H1 (cell line): ENCODE data around the gene RDH5. TPM values are rescaled to one million over a fixed set of nuclear protein-coding genes. Genes with fewer than 3 reads are reported as not detected.

Experiments
- CBX8 ChIP-seq: fragments of 300-800, 300-1000 bp; sonication (generic); IDR thresholded peaks from 2 replicates; pipeline ENCODE4 v1.7.1; 2016; ENCODE audit warnings: low read depth, low read length, borderline replicate concordance
- KDM4A ChIP-seq: IDR thresholded peaks from one replicate; pipeline ENCODE4 v1.7.1; 2012; ENCODE audit warnings: low read depth, mild to moderate bottlenecking, moderate library complexity, low read length, inconsistent platforms; ENCODE audit not compliant: severe bottlenecking
- NRF1 ChIP-seq: IDR thresholded peaks from 2 replicates; pipeline ENCODE4 v1.6.1; 2011; ENCODE audit warnings: mild to moderate bottlenecking, low read depth, low read length, improper control_type of control experiment
- POLR2A ChIP-seq, 2 experiments: IDR thresholded peaks; 1 replicate in 1 of 2; 2 replicates in 1 of 2; pipeline ENCODE4 v1.6.1; 2011; ENCODE audit warnings: low read depth in 2 of 2, low read length in 2 of 2, mild to moderate bottlenecking in 2 of 2; ENCODE audit errors: control extremely low read depth in 1 of 2
- SIRT6 ChIP-seq: IDR thresholded peaks from one replicate; pipeline ENCODE4 v1.7.1; 2012; ENCODE audit warnings: low read length, inconsistent platforms
- YY1 ChIP-seq: IDR thresholded peaks from 2 replicates; pipeline ENCODE4 v1.6.1; 2011; ENCODE audit warnings: low read depth, mild to moderate bottlenecking, low read length
- polyA plus RNA-seq, 7 experiments: library from polyadenylated mRNA; depleted of rRNA in 3 of 7; stranded (reverse) in 5 of 7; unstranded in 2 of 7; fragments of >200 nt in 5 of 7; fragments of 200-250 nt in 2 of 7; gene quantifications; 1 replicate in 5 of 7; 2 replicates in 1 of 7; 4 replicates in 1 of 7; pipeline versions ENCODE4 v1.2.1 to v1.2.3, GENCODE V29; 2011 to 2013; ENCODE audit warnings: missing spikeins in 2 of 7, mixed read lengths in 2 of 7
- total RNA-seq: library from RNA; stranded (reverse); fragmentation: NEBNext Ultra II Directional; extraction: Animal tissue kit (Norgen Biotek cat#: 25700); gene quantifications from 2 replicates; pipeline ENCODE4 v1.2.1, GENCODE V29; 2021
- TF ChIP-seq, protein P1 (sequence below): fragments of 300-600 bp; sonication (generic); IDR thresholded peaks from 2 replicates; pipeline ENCODE4 v1.7.1; 2012; ENCODE audit warnings: low read length, moderate library complexity, mild to moderate bottlenecking, inconsistent platforms; ENCODE audit not compliant: insufficient replicate concordance

RDH5 gene
- total and polyA plus RNA-seq, 2 of the 8 experiments (the other 6 are each of a cell fraction or from before 2014, with no cell fraction given): 4.2 to 6.0 TPM

DNA sequence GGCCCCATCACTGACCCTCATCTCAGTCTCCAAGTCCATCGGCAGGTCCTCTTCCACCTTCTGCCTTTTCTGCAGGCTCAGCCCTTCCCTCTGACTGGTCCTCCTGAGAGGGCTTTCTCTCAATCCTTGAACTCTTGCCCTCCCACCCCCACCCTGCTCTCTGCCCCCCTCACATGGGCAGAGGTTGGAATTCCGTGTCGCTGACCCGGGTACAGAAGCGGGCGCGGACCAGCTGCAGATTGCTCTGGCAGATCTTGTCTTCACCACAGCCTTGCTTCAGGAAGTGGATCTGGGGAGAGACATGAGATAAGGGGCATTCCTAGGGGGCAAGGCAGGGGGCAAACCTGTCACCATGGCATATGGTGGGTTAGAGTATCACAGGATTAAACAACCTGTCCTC is 24.8 kb upstream of the RDH5 start (continued):
- no peak for TF ChIP-seq YY1
- TF ChIP-seq, protein P1, sequence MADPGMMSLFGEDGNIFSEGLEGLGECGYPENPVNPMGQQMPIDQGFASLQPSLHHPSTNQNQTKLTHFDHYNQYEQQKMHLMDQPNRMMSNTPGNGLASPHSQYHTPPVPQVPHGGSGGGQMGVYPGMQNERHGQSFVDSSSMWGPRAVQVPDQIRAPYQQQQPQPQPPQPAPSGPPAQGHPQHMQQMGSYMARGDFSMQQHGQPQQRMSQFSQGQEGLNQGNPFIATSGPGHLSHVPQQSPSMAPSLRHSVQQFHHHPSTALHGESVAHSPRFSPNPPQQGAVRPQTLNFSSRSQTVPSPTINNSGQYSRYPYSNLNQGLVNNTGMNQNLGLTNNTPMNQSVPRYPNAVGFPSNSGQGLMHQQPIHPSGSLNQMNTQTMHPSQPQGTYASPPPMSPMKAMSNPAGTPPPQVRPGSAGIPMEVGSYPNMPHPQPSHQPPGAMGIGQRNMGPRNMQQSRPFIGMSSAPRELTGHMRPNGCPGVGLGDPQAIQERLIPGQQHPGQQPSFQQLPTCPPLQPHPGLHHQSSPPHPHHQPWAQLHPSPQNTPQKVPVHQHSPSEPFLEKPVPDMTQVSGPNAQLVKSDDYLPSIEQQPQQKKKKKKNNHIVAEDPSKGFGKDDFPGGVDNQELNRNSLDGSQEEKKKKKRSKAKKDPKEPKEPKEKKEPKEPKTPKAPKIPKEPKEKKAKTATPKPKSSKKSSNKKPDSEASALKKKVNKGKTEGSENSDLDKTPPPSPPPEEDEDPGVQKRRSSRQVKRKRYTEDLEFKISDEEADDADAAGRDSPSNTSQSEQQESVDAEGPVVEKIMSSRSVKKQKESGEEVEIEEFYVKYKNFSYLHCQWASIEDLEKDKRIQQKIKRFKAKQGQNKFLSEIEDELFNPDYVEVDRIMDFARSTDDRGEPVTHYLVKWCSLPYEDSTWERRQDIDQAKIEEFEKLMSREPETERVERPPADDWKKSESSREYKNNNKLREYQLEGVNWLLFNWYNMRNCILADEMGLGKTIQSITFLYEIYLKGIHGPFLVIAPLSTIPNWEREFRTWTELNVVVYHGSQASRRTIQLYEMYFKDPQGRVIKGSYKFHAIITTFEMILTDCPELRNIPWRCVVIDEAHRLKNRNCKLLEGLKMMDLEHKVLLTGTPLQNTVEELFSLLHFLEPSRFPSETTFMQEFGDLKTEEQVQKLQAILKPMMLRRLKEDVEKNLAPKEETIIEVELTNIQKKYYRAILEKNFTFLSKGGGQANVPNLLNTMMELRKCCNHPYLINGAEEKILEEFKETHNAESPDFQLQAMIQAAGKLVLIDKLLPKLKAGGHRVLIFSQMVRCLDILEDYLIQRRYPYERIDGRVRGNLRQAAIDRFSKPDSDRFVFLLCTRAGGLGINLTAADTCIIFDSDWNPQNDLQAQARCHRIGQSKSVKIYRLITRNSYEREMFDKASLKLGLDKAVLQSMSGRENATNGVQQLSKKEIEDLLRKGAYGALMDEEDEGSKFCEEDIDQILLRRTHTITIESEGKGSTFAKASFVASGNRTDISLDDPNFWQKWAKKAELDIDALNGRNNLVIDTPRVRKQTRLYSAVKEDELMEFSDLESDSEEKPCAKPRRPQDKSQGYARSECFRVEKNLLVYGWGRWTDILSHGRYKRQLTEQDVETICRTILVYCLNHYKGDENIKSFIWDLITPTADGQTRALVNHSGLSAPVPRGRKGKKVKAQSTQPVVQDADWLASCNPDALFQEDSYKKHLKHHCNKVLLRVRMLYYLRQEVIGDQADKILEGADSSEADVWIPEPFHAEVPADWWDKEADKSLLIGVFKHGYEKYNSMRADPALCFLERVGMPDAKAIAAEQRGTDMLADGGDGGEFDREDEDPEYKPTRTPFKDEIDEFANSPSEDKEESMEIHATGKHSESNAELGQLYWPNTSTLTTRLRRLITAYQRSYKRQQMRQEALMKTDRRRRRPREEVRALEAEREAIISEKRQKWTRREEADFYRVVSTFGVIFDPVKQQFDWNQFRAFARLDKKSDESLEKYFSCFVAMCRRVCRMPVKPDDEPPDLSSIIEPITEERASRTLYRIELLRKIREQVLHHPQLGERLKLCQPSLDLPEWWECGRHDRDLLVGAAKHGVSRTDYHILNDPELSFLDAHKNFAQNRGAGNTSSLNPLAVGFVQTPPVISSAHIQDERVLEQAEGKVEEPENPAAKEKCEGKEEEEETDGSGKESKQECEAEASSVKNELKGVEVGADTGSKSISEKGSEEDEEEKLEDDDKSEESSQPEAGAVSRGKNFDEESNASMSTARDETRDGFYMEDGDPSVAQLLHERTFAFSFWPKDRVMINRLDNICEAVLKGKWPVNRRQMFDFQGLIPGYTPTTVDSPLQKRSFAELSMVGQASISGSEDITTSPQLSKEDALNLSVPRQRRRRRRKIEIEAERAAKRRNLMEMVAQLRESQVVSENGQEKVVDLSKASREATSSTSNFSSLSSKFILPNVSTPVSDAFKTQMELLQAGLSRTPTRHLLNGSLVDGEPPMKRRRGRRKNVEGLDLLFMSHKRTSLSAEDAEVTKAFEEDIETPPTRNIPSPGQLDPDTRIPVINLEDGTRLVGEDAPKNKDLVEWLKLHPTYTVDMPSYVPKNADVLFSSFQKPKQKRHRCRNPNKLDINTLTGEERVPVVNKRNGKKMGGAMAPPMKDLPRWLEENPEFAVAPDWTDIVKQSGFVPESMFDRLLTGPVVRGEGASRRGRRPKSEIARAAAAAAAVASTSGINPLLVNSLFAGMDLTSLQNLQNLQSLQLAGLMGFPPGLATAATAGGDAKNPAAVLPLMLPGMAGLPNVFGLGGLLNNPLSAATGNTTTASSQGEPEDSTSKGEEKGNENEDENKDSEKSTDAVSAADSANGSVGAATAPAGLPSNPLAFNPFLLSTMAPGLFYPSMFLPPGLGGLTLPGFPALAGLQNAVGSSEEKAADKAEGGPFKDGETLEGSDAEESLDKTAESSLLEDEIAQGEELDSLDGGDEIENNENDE: no peak
- no peak for TF ChIP-seq KDM4A
- TF ChIP-seq SIRT6: no peak
- no peak for TF ChIP-seq POLR2A (IDR thresholded peaks at IDR 0.05; ENCODE audit: control extremely low read depth in 1 of 2, low read depth in 2 of 2, low read length in 2 of 2)
- TF ChIP-seq NRF1: no peak
- TF ChIP-seq CBX8: no peak
